ENCODE measurements around the gene ASTE1.
A peak's percentile ranks its signal among the peaks of the same experiment; 100 is the strongest.

ASTE1 gene

GRCh38 chr3:131072099-131072559 is 45.5 kb upstream of the ASTE1 start:
- Histone ChIP-seq H3K27me3 (ENCODE audit: insufficient read depth, low read length, poor library complexity, severe bottlenecking) (no peaks in the 10 kb centered on the region), H4K20me1 (ENCODE audit: insufficient read depth, low read length, poor library complexity, severe bottlenecking) (no peaks in the 10 kb centered on the region), H3F3A (ENCODE audit: low read depth) (no peaks in the 10 kb centered on the region), H3K9me2 (replicated peaks; ENCODE audit: low read depth, low read length) (no peaks in the 10 kb centered on the region), H3K4me1 (ENCODE audit: insufficient read depth, low read length, poor library complexity, severe bottlenecking) (peaks cover 43% of the 10 kb centered on the region), H3K9ac (ENCODE audit: low read depth, low read length, poor library complexity, severe bottlenecking) (no peak overlapping the region), H3K4me3 (ENCODE audit: low read length, poor library complexity, severe bottlenecking) (no peak overlapping the region), H3K79me2 (ENCODE audit: insufficient read depth, low read length) (no peaks in the 10 kb centered on the region), H3K9me3 (ENCODE audit: insufficient read depth, low read depth, low read length) (no peaks in the 10 kb centered on the region), H2AFZ (ENCODE audit: low read length) (peak overlapping the region; percentile 97), H3K36me3 (ENCODE audit: insufficient read depth, low read length) (no peaks in the 10 kb centered on the region), H3K4me2 (ENCODE audit: low read depth, low read length, poor library complexity, severe bottlenecking) (peak overlapping the region; percentile 36)
- TF ChIP-seq CTCF (conservative IDR thresholded peaks at IDR 0.05; ENCODE audit: low read length) = no peak
- no peak for TF ChIP-seq EZH2phosphoT487 (IDR thresholded peaks at IDR 0.05; ENCODE audit: borderline replicate concordance)

GRCh38 chr3:131067983-131068382 is 41.4 kb upstream of the ASTE1 start:
- Histone ChIP-seq H3K4me3 (ENCODE audit: low read length, poor library complexity, severe bottlenecking) (no peak overlapping the region), H3K79me2 (ENCODE audit: insufficient read depth, low read length) (no peaks in the 10 kb centered on the region), H3K9ac (ENCODE audit: low read depth, low read length, poor library complexity, severe bottlenecking) (no peak overlapping the region), H3K4me2 (ENCODE audit: low read depth, low read length, poor library complexity, severe bottlenecking) (no peak overlapping the region), H2AFZ (ENCODE audit: low read length) (no peak overlapping the region), H3K9me3 (ENCODE audit: insufficient read depth, low read depth, low read length) (no peaks in the 10 kb centered on the region), H3K27me3 (ENCODE audit: insufficient read depth, low read length, poor library complexity, severe bottlenecking) (no peaks in the 10 kb centered on the region), H3K4me1 (ENCODE audit: insufficient read depth, low read length, poor library complexity, severe bottlenecking) (peaks cover 15% of the 10 kb centered on the region), H4K20me1 (ENCODE audit: insufficient read depth, low read length, poor library complexity, severe bottlenecking) (no peaks in the 10 kb centered on the region), H3K9me2 (replicated peaks; ENCODE audit: low read depth, low read length) (no peaks in the 10 kb centered on the region), H3K36me3 (ENCODE audit: insufficient read depth, low read length) (no peaks in the 10 kb centered on the region), H3F3A (ENCODE audit: low read depth) (no peaks in the 10 kb centered on the region)
- TF ChIP-seq CTCF (conservative IDR thresholded peaks at IDR 0.05; ENCODE audit: low read length) (no peak), EZH2phosphoT487 (IDR thresholded peaks at IDR 0.05; ENCODE audit: borderline replicate concordance) (no peak)

- H2AFZ ChIP-seq (ENCODE audit: low read length) = no peak overlapping the region
- no peaks in the 10 kb centered on the region for H3K4me1 ChIP-seq (ENCODE audit: insufficient read depth, low read length, poor library complexity, severe bottlenecking)
- TF ChIP-seq CTCF (conservative IDR thresholded peaks at IDR 0.05; ENCODE audit: low read length) = peak; percentile 70
- TF ChIP-seq EZH2phosphoT487 (IDR thresholded peaks at IDR 0.05; ENCODE audit: borderline replicate concordance) = no peak
Measured at GRCh38 chr3:131053043-131053859, 26.6 kb upstream of the ASTE1 start.

More at GRCh38 chr3:131053043-131053859, 26.6 kb upstream of the ASTE1 start:
- H3K36me3 ChIP-seq (ENCODE audit: insufficient read depth, low read length) = no peaks in the 10 kb centered on the region
- no peaks in the 10 kb centered on the region for H3K9me2 ChIP-seq (replicated peaks; ENCODE audit: low read depth, low read length)
- no peaks in the 10 kb centered on the region for H3K9me3 ChIP-seq (ENCODE audit: insufficient read depth, low read depth, low read length)
- no peaks in the 10 kb centered on the region for H3F3A ChIP-seq (ENCODE audit: low read depth)
- no peak overlapping the region for H3K4me2 ChIP-seq (ENCODE audit: low read depth, low read length, poor library complexity, severe bottlenecking)
- H3K4me3 ChIP-seq (ENCODE audit: low read length, poor library complexity, severe bottlenecking) = no peak overlapping the region
- H3K27me3 ChIP-seq (ENCODE audit: insufficient read depth, low read length, poor library complexity, severe bottlenecking) = no peaks in the 10 kb centered on the region
- no peaks in the 10 kb centered on the region for H3K79me2 ChIP-seq (ENCODE audit: insufficient read depth, low read length)
- H3K9ac ChIP-seq (ENCODE audit: low read depth, low read length, poor library complexity, severe bottlenecking) = no peak overlapping the region
- H4K20me1 ChIP-seq (ENCODE audit: insufficient read depth, low read length, poor library complexity, severe bottlenecking) = no peaks in the 10 kb centered on the region
